H9 (cell line): Measurements from ENCODE around the gene UTF1. TPM values are rescaled to one million over a fixed set of nuclear protein-coding genes. Genes with fewer than 3 reads are reported as not detected.

Experiments used
- DNase-seq: peaks from one replicate; pipeline ENCODE4 v3.0.0-alpha.2; 2017
- H2AFZ ChIP-seq: one replicate; pipeline ENCODE4 v1.6.1; 2013; ENCODE audit warnings: mild to moderate bottlenecking, low read length, control low read depth, moderate library complexity
- H2AK5ac ChIP-seq: 2 replicates; pipeline ENCODE4 v1.6.1; 2013; ENCODE audit warnings: low read length, control low read depth, mixed read lengths; ENCODE audit not compliant: insufficient read length
- H2BK120ac ChIP-seq: one replicate; pipeline ENCODE4 v1.6.1; 2013; ENCODE audit warnings: low read depth, mild to moderate bottlenecking, low read length, control low read depth, inconsistent platforms; ENCODE audit not compliant: poor library complexity, severe bottlenecking
- H2BK12ac ChIP-seq: 2 replicates; pipeline ENCODE4 v1.6.1; 2013; ENCODE audit warnings: low read length, control low read depth, mixed read lengths, low read depth; ENCODE audit not compliant: insufficient read length
- H2BK15ac ChIP-seq: 2 replicates; pipeline ENCODE4 v1.6.1; 2013; ENCODE audit warnings: low read depth, low read length, control low read depth
- H2BK20ac ChIP-seq: one replicate; pipeline ENCODE4 v1.6.1; 2013; ENCODE audit warnings: low read depth, mild to moderate bottlenecking, low read length, control low read depth, inconsistent platforms; ENCODE audit not compliant: poor library complexity, severe bottlenecking
- H2BK5ac ChIP-seq: 2 replicates; pipeline ENCODE4 v1.6.1; 2013; ENCODE audit warnings: low read length, control low read depth, mixed read lengths; ENCODE audit not compliant: insufficient read length
- H3K14ac ChIP-seq: 2 replicates; pipeline ENCODE4 v1.6.1; 2013; ENCODE audit warnings: low read length, control low read depth; ENCODE audit not compliant: insufficient read depth
- H3K18ac ChIP-seq: 2 replicates; pipeline ENCODE4 v1.6.1; 2013; ENCODE audit warnings: low read depth, mild to moderate bottlenecking, mixed read lengths, low read length, control low read depth; ENCODE audit not compliant: insufficient read length
- H3K23ac ChIP-seq: 2 replicates; pipeline ENCODE4 v1.6.1; 2013; ENCODE audit warnings: low read length, control low read depth, mixed read lengths, low read depth; ENCODE audit not compliant: insufficient read length
- H3K23me2 ChIP-seq: 2 replicates; pipeline ENCODE4 v1.6.1; 2013; ENCODE audit warnings: low read depth, mild to moderate bottlenecking, mixed read lengths, low read length, control low read depth; ENCODE audit not compliant: insufficient read length, poor library complexity, severe bottlenecking
- H3K27ac ChIP-seq: 2 replicates; pipeline ENCODE4 v1.5.1; 2013; ENCODE audit warnings: low read length, control low read depth, mixed read lengths, low read depth; ENCODE audit not compliant: insufficient read length
- H3K27me3 ChIP-seq: 2 replicates; pipeline ENCODE4 v1.6.1; 2013; ENCODE audit warnings: low read length, control low read depth, inconsistent platforms; ENCODE audit not compliant: insufficient read depth
- H3K4ac ChIP-seq: 2 replicates; pipeline ENCODE4 v1.6.1; 2013; ENCODE audit warnings: low read depth, mild to moderate bottlenecking, control low read depth, inconsistent platforms, low read length, moderate library complexity
- H3K4me1 ChIP-seq: 2 replicates; pipeline ENCODE4 v1.6.1; 2013; ENCODE audit warnings: low read length, control low read depth, inconsistent platforms; ENCODE audit not compliant: insufficient read depth
- H3K4me2 ChIP-seq: 2 replicates; pipeline ENCODE4 v1.6.1; 2013; ENCODE audit warnings: low read length, control low read depth, mixed read lengths; ENCODE audit not compliant: insufficient read length, insufficient read depth
- H3K56ac ChIP-seq: 2 replicates; pipeline ENCODE4 v1.6.1; 2013; ENCODE audit warnings: low read depth, mild to moderate bottlenecking, mixed read lengths, low read length, control low read depth; ENCODE audit not compliant: insufficient read length
- H3K79me1 ChIP-seq: 2 replicates; pipeline ENCODE4 v1.6.1; 2013; ENCODE audit warnings: low read depth, mild to moderate bottlenecking, moderate library complexity, low read length, control low read depth, inconsistent platforms; ENCODE audit not compliant: insufficient read depth, poor library complexity, severe bottlenecking
- H3K79me2 ChIP-seq: 2 replicates; pipeline ENCODE4 v1.6.1; 2013; ENCODE audit warnings: low read length, control low read depth, inconsistent platforms; ENCODE audit not compliant: insufficient read depth
- H3K9ac ChIP-seq: 2 replicates; pipeline ENCODE4 v1.6.1; 2013; ENCODE audit warnings: low read length, control low read depth, mixed read lengths; ENCODE audit not compliant: insufficient read length; ENCODE audit errors: extremely low read depth
- H3K9me3 ChIP-seq: one replicate; pipeline ENCODE4 v1.6.1; 2013; ENCODE audit warnings: low read depth, low read length, inconsistent platforms; ENCODE audit not compliant: control insufficient read depth
- H3T11ph ChIP-seq: one replicate; pipeline ENCODE4 v1.6.1; 2013; ENCODE audit warnings: mild to moderate bottlenecking, low read length, control low read depth, inconsistent platforms
- H4K20me1 ChIP-seq: one replicate; pipeline ENCODE4 v1.6.1; 2013; ENCODE audit not compliant: control insufficient read depth, insufficient read length, insufficient read depth
- H4K5ac ChIP-seq: 2 replicates; pipeline ENCODE4 v1.6.1; 2013; ENCODE audit warnings: low read depth, mild to moderate bottlenecking, mixed read lengths, low read length, control low read depth; ENCODE audit not compliant: insufficient read length
- H4K8ac ChIP-seq: replicated peaks from 2 replicates; pipeline ENCODE4 v1.6.1; 2013; ENCODE audit warnings: low read length, control low read depth, mixed read lengths, low read depth; ENCODE audit not compliant: insufficient read length
- H4K91ac ChIP-seq: 2 replicates; pipeline ENCODE4 v1.6.1; 2013; ENCODE audit warnings: low read depth, mild to moderate bottlenecking, moderate library complexity, mixed read lengths, low read length, control low read depth; ENCODE audit not compliant: insufficient read length
- H3K27ac Mint-ChIP-seq, 3 experiments: 2 replicates in 2 of 3; 3 replicates in 1 of 3; pipeline ENCODE4 v1.8.0; 2020 to 2021; ENCODE audit warnings: mixed read lengths in 3 of 3, mild to moderate bottlenecking in 1 of 3, moderate library complexity in 1 of 3
- H3K27me3 Mint-ChIP-seq: 2 replicates; pipeline ENCODE4 v1.8.0; 2021; ENCODE audit warnings: low read depth, mild to moderate bottlenecking, moderate library complexity, mixed read lengths
- H3K36me3 Mint-ChIP-seq, 3 experiments: 2 replicates in 2 of 3; 3 replicates in 1 of 3; pipeline ENCODE4 v1.8.0; 2020 to 2021; ENCODE audit warnings: low read depth in 3 of 3, mixed read lengths in 3 of 3; ENCODE audit not compliant: insufficient read depth in 1 of 3
- H3K4me1 Mint-ChIP-seq, 2 experiments: 2 replicates each; pipeline ENCODE4 v1.8.0; 2020; ENCODE audit warnings: mixed read lengths in 2 of 2
- H3K4me3 Mint-ChIP-seq, 2 experiments: 2 replicates in 1 of 2; 3 replicates in 1 of 2; pipeline ENCODE4 v1.8.0; 2020 to 2021; ENCODE audit warnings: mild to moderate bottlenecking in 2 of 2, mixed read lengths in 2 of 2, moderate library complexity in 1 of 2
- H3K9me3 Mint-ChIP-seq, 2 experiments: 2 replicates in 1 of 2; 3 replicates in 1 of 2; pipeline ENCODE4 v1.8.0; 2020; ENCODE audit warnings: mild to moderate bottlenecking in 2 of 2, mixed read lengths in 2 of 2, moderate library complexity in 1 of 2
- WGBS: extraction: QIAGEN DNeasy Blood & Tissue Kit; methylation state at CpG from one replicate; pipeline ENCODE4 v1.1.7; 2013; ENCODE audit warnings: missing lambda C conversion rate, low lambda C conversion rate, mixed read lengths; ENCODE audit not compliant: insufficient read length; ENCODE audit errors: extremely low coverage; 5-methylcytosine and 5-hydroxymethylcytosine counted together
- total RNA-seq: library from RNA; stranded (reverse); gene quantifications from 2 replicates; pipeline ENCODE4 v1.2.1, GENCODE V29; 2021
- TF ChIP-seq, protein P1 (sequence below): fragments of 200-600 bp; sonication (generic); conservative IDR thresholded peaks from 3 replicates; pipeline ENCODE4 v1.8.0; 2021; ENCODE audit warnings: antibody characterized with exemption, mild to moderate bottlenecking

The UTF1 gene
- total RNA-seq, 1 experiment from 2014 or later = 31.5 TPM

DNA sequence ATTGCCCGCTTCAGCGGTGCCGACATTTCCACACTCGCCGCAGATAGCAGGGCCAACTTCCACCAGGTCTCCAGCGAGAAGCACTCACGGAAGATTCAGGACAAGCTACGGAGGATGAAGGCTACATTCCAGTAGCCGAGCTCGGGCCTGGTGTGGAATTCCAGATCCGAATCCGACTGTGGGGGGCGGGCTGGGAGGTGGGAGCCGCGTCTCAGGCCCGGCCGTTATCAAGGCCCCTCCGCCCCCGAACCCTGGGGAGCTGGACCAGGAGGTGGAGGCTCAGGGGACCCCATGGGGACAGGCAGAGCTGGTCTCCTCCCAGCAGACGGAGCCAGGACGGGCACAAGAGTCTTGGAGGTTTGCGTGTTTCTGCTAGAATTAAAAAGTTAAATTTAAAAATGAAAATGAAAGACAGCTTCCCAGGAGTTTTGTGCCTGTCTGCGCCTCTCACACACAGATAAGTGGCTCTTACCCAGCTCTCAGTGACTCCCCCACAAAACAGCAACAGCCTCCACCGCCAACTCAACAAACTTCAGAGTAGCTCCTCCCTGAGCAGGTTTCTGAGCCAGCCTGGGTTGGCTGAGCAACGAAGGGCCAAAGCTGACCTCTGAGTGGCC is 5.2 kb upstream of the UTF1 start:
- peaks cover 26 to 30% of the 10 kb centered on the region in 2 experiments for H3K4me1 Mint-ChIP-seq
- Histone ChIP-seq H3K18ac (no peak overlapping the region), H3K4me1 (no peaks in the 10 kb centered on the region), H3K4ac (peak overlapping the region; percentile 45; the same call in 1 of the 2 replicates), H2BK12ac (no peak overlapping the region), H3K56ac (no peak overlapping the region), H3K9me3 (no peaks in the 10 kb centered on the region), H2BK120ac (no peak overlapping the region), H3K79me1 (no peaks in the 10 kb centered on the region), H3K23me2 (no peaks in the 10 kb centered on the region), H3K23ac (no peak overlapping the region), H4K8ac (no peak overlapping the region), H2BK5ac (no peak overlapping the region), H3K14ac (peak overlapping the region; percentile 49; the same call in 1 of the 2 replicates), H2AK5ac (no peak overlapping the region), H3K9ac (no peak overlapping the region), H4K91ac (no peak overlapping the region), H3K27me3 (peaks cover 6% of the 10 kb centered on the region; the same call in 1 of the 2 replicates), H2BK15ac (no peak overlapping the region), H2AFZ (no peak overlapping the region), H3T11ph (no peak overlapping the region), H2BK20ac (no peak overlapping the region), H3K79me2 (no peaks in the 10 kb centered on the region), H3K27ac (no peak overlapping the region), H4K5ac (no peak overlapping the region), H4K20me1 (no peaks in the 10 kb centered on the region), H3K4me2 (no peak overlapping the region)
- H3K4me3 Mint-ChIP-seq = no peak overlapping the region
- WGBS = no CpG with 5 or more reads among the region's 25 CpGs
- peaks cover 2 to 4% of the 10 kb centered on the region in 2 experiments; a peak in 3 of 5 replicates for H3K9me3 Mint-ChIP-seq
- no peak for DNase-seq
- H3K27ac Mint-ChIP-seq = peak overlapping the region in 1 of 3 experiments; percentile 72; a peak in 1 of 7 replicates
- TF ChIP-seq, protein P1, sequence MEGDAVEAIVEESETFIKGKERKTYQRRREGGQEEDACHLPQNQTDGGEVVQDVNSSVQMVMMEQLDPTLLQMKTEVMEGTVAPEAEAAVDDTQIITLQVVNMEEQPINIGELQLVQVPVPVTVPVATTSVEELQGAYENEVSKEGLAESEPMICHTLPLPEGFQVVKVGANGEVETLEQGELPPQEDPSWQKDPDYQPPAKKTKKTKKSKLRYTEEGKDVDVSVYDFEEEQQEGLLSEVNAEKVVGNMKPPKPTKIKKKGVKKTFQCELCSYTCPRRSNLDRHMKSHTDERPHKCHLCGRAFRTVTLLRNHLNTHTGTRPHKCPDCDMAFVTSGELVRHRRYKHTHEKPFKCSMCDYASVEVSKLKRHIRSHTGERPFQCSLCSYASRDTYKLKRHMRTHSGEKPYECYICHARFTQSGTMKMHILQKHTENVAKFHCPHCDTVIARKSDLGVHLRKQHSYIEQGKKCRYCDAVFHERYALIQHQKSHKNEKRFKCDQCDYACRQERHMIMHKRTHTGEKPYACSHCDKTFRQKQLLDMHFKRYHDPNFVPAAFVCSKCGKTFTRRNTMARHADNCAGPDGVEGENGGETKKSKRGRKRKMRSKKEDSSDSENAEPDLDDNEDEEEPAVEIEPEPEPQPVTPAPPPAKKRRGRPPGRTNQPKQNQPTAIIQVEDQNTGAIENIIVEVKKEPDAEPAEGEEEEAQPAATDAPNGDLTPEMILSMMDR = no peak
- H3K36me3 Mint-ChIP-seq = peaks cover 0 to 6% (median 3%) of the 10 kb centered on the region in 3 experiments; a peak in 4 of 7 replicates
- peaks cover 36% of the 10 kb centered on the region for H3K27me3 Mint-ChIP-seq
